H9 (cell line): ENCODE results near the gene TPM4. TPM values are rescaled to one million over a fixed set of nuclear protein-coding genes. Genes with fewer than 3 reads are reported as not detected.

Experiments
- DNase-seq: peaks from one replicate; pipeline ENCODE4 v3.0.0-alpha.2; 2017
- H2AFZ ChIP-seq: one replicate; pipeline ENCODE4 v1.6.1; 2013; ENCODE audit warnings: mild to moderate bottlenecking, low read length, control low read depth, moderate library complexity
- H2AK5ac ChIP-seq: 2 replicates; pipeline ENCODE4 v1.6.1; 2013; ENCODE audit warnings: low read length, control low read depth, mixed read lengths; ENCODE audit not compliant: insufficient read length
- H2BK120ac ChIP-seq: one replicate; pipeline ENCODE4 v1.6.1; 2013; ENCODE audit warnings: low read depth, mild to moderate bottlenecking, low read length, control low read depth, inconsistent platforms; ENCODE audit not compliant: poor library complexity, severe bottlenecking
- H2BK12ac ChIP-seq: 2 replicates; pipeline ENCODE4 v1.6.1; 2013; ENCODE audit warnings: low read length, control low read depth, mixed read lengths, low read depth; ENCODE audit not compliant: insufficient read length
- H2BK15ac ChIP-seq: 2 replicates; pipeline ENCODE4 v1.6.1; 2013; ENCODE audit warnings: low read depth, low read length, control low read depth
- H2BK20ac ChIP-seq: one replicate; pipeline ENCODE4 v1.6.1; 2013; ENCODE audit warnings: low read depth, mild to moderate bottlenecking, low read length, control low read depth, inconsistent platforms; ENCODE audit not compliant: poor library complexity, severe bottlenecking
- H2BK5ac ChIP-seq: 2 replicates; pipeline ENCODE4 v1.6.1; 2013; ENCODE audit warnings: low read length, control low read depth, mixed read lengths; ENCODE audit not compliant: insufficient read length
- H3K14ac ChIP-seq: 2 replicates; pipeline ENCODE4 v1.6.1; 2013; ENCODE audit warnings: low read length, control low read depth; ENCODE audit not compliant: insufficient read depth
- H3K18ac ChIP-seq: 2 replicates; pipeline ENCODE4 v1.6.1; 2013; ENCODE audit warnings: low read depth, mild to moderate bottlenecking, mixed read lengths, low read length, control low read depth; ENCODE audit not compliant: insufficient read length
- H3K23ac ChIP-seq: 2 replicates; pipeline ENCODE4 v1.6.1; 2013; ENCODE audit warnings: low read length, control low read depth, mixed read lengths, low read depth; ENCODE audit not compliant: insufficient read length
- H3K23me2 ChIP-seq: 2 replicates; pipeline ENCODE4 v1.6.1; 2013; ENCODE audit warnings: low read depth, mild to moderate bottlenecking, mixed read lengths, low read length, control low read depth; ENCODE audit not compliant: insufficient read length, poor library complexity, severe bottlenecking
- H3K27ac ChIP-seq: 2 replicates; pipeline ENCODE4 v1.5.1; 2013; ENCODE audit warnings: low read length, control low read depth, mixed read lengths, low read depth; ENCODE audit not compliant: insufficient read length
- H3K27me3 ChIP-seq: 2 replicates; pipeline ENCODE4 v1.6.1; 2013; ENCODE audit warnings: low read length, control low read depth, inconsistent platforms; ENCODE audit not compliant: insufficient read depth
- H3K4ac ChIP-seq: 2 replicates; pipeline ENCODE4 v1.6.1; 2013; ENCODE audit warnings: low read depth, mild to moderate bottlenecking, control low read depth, inconsistent platforms, low read length, moderate library complexity
- H3K4me1 ChIP-seq: 2 replicates; pipeline ENCODE4 v1.6.1; 2013; ENCODE audit warnings: low read length, control low read depth, inconsistent platforms; ENCODE audit not compliant: insufficient read depth
- H3K4me2 ChIP-seq: 2 replicates; pipeline ENCODE4 v1.6.1; 2013; ENCODE audit warnings: low read length, control low read depth, mixed read lengths; ENCODE audit not compliant: insufficient read length, insufficient read depth
- H3K56ac ChIP-seq: 2 replicates; pipeline ENCODE4 v1.6.1; 2013; ENCODE audit warnings: low read depth, mild to moderate bottlenecking, mixed read lengths, low read length, control low read depth; ENCODE audit not compliant: insufficient read length
- H3K79me1 ChIP-seq: 2 replicates; pipeline ENCODE4 v1.6.1; 2013; ENCODE audit warnings: low read depth, mild to moderate bottlenecking, moderate library complexity, low read length, control low read depth, inconsistent platforms; ENCODE audit not compliant: insufficient read depth, poor library complexity, severe bottlenecking
- H3K79me2 ChIP-seq: 2 replicates; pipeline ENCODE4 v1.6.1; 2013; ENCODE audit warnings: low read length, control low read depth, inconsistent platforms; ENCODE audit not compliant: insufficient read depth
- H3K9ac ChIP-seq: 2 replicates; pipeline ENCODE4 v1.6.1; 2013; ENCODE audit warnings: low read length, control low read depth, mixed read lengths; ENCODE audit not compliant: insufficient read length; ENCODE audit errors: extremely low read depth
- H3K9me3 ChIP-seq: one replicate; pipeline ENCODE4 v1.6.1; 2013; ENCODE audit warnings: low read depth, low read length, inconsistent platforms; ENCODE audit not compliant: control insufficient read depth
- H3T11ph ChIP-seq: one replicate; pipeline ENCODE4 v1.6.1; 2013; ENCODE audit warnings: mild to moderate bottlenecking, low read length, control low read depth, inconsistent platforms
- H4K20me1 ChIP-seq: one replicate; pipeline ENCODE4 v1.6.1; 2013; ENCODE audit not compliant: control insufficient read depth, insufficient read length, insufficient read depth
- H4K5ac ChIP-seq: 2 replicates; pipeline ENCODE4 v1.6.1; 2013; ENCODE audit warnings: low read depth, mild to moderate bottlenecking, mixed read lengths, low read length, control low read depth; ENCODE audit not compliant: insufficient read length
- H4K8ac ChIP-seq: replicated peaks from 2 replicates; pipeline ENCODE4 v1.6.1; 2013; ENCODE audit warnings: low read length, control low read depth, mixed read lengths, low read depth; ENCODE audit not compliant: insufficient read length
- H4K91ac ChIP-seq: 2 replicates; pipeline ENCODE4 v1.6.1; 2013; ENCODE audit warnings: low read depth, mild to moderate bottlenecking, moderate library complexity, mixed read lengths, low read length, control low read depth; ENCODE audit not compliant: insufficient read length
- H3K27ac Mint-ChIP-seq, 3 experiments: 2 replicates in 2 of 3; 3 replicates in 1 of 3; pipeline ENCODE4 v1.8.0; 2020 to 2021; ENCODE audit warnings: mixed read lengths in 3 of 3, mild to moderate bottlenecking in 1 of 3, moderate library complexity in 1 of 3
- H3K27me3 Mint-ChIP-seq: 2 replicates; pipeline ENCODE4 v1.8.0; 2021; ENCODE audit warnings: low read depth, mild to moderate bottlenecking, moderate library complexity, mixed read lengths
- H3K36me3 Mint-ChIP-seq, 3 experiments: 2 replicates in 2 of 3; 3 replicates in 1 of 3; pipeline ENCODE4 v1.8.0; 2020 to 2021; ENCODE audit warnings: low read depth in 3 of 3, mixed read lengths in 3 of 3; ENCODE audit not compliant: insufficient read depth in 1 of 3
- H3K4me1 Mint-ChIP-seq, 2 experiments: 2 replicates each; pipeline ENCODE4 v1.8.0; 2020; ENCODE audit warnings: mixed read lengths in 2 of 2
- H3K4me3 Mint-ChIP-seq, 2 experiments: 2 replicates in 1 of 2; 3 replicates in 1 of 2; pipeline ENCODE4 v1.8.0; 2020 to 2021; ENCODE audit warnings: mild to moderate bottlenecking in 2 of 2, mixed read lengths in 2 of 2, moderate library complexity in 1 of 2
- H3K9me3 Mint-ChIP-seq, 2 experiments: 2 replicates in 1 of 2; 3 replicates in 1 of 2; pipeline ENCODE4 v1.8.0; 2020; ENCODE audit warnings: mild to moderate bottlenecking in 2 of 2, mixed read lengths in 2 of 2, moderate library complexity in 1 of 2
- WGBS: extraction: QIAGEN DNeasy Blood & Tissue Kit; methylation state at CpG from one replicate; pipeline ENCODE4 v1.1.7; 2013; ENCODE audit warnings: missing lambda C conversion rate, low lambda C conversion rate, mixed read lengths; ENCODE audit not compliant: insufficient read length; ENCODE audit errors: extremely low coverage; 5-methylcytosine and 5-hydroxymethylcytosine counted together
- total RNA-seq: library from RNA; stranded (reverse); gene quantifications from 2 replicates; pipeline ENCODE4 v1.2.1, GENCODE V29; 2021
- TF ChIP-seq, protein P1 (sequence below): fragments of 200-600 bp; sonication (generic); conservative IDR thresholded peaks from 3 replicates; pipeline ENCODE4 v1.8.0; 2021; ENCODE audit warnings: antibody characterized with exemption, mild to moderate bottlenecking

TPM4 gene
- total RNA-seq, 1 experiment from 2014 or later, result 431 TPM

DNA sequence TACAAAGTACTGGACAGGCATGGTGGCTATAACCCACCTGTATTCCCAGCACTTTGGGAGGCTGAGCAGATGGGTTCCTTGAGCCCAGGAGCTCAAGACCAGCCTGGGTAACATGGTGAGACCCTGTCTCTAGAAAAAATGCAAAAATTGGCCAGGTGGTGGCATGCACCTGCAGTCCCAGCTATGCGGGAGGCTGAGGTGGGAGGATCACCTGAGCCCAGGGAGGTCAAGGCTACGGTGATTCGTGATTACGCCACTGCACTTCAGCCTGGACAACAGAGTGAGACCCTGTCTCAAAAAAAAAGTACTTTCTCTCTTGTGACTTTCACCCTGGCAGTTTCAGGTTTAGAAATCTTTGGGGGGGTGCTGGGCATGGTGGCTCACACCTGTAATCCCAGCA, 24.2 kb downstream of the TPM4 start:
- H3K79me1 ChIP-seq, result no peaks in the 10 kb centered on the region
- H3K4ac ChIP-seq, result no peak overlapping the region
- no CpG with 5 or more reads among the region's 4 CpGs for WGBS
- Mint-ChIP-seq H3K27me3 (no peaks in the 10 kb centered on the region; the same call in 1 of the 2 replicates), H3K9me3 (no peaks in the 10 kb centered on the region), H3K36me3 (peaks cover 40 to 79% (median 71%) of the 10 kb centered on the region in 3 experiments), H3K27ac (no peak overlapping the region), H3K4me1 (no peaks in the 10 kb centered on the region), H3K4me3 (no peak overlapping the region)
- no peaks in the 10 kb centered on the region for H4K20me1 ChIP-seq
- no peak overlapping the region for H3K9ac ChIP-seq
- H2AK5ac ChIP-seq, result no peak overlapping the region
- no peak overlapping the region for H3K4me2 ChIP-seq
- H4K8ac ChIP-seq, result no peak overlapping the region
- H3T11ph ChIP-seq, result no peak overlapping the region
- H2BK120ac ChIP-seq, result no peak overlapping the region
- no peaks in the 10 kb centered on the region for H3K23me2 ChIP-seq
- H4K91ac ChIP-seq, result no peak overlapping the region
- H3K27me3 ChIP-seq, result no peaks in the 10 kb centered on the region
- no peak overlapping the region for H2BK12ac ChIP-seq
- DNase-seq, result no peak
- no peak overlapping the region for H2BK20ac ChIP-seq
- H2AFZ ChIP-seq, result no peak overlapping the region
- no peak overlapping the region for H3K27ac ChIP-seq
- no peak overlapping the region for H3K56ac ChIP-seq
- no peak overlapping the region for H3K14ac ChIP-seq
- H4K5ac ChIP-seq, result no peak overlapping the region
- no peak overlapping the region for H3K23ac ChIP-seq
- TF ChIP-seq, protein P1, sequence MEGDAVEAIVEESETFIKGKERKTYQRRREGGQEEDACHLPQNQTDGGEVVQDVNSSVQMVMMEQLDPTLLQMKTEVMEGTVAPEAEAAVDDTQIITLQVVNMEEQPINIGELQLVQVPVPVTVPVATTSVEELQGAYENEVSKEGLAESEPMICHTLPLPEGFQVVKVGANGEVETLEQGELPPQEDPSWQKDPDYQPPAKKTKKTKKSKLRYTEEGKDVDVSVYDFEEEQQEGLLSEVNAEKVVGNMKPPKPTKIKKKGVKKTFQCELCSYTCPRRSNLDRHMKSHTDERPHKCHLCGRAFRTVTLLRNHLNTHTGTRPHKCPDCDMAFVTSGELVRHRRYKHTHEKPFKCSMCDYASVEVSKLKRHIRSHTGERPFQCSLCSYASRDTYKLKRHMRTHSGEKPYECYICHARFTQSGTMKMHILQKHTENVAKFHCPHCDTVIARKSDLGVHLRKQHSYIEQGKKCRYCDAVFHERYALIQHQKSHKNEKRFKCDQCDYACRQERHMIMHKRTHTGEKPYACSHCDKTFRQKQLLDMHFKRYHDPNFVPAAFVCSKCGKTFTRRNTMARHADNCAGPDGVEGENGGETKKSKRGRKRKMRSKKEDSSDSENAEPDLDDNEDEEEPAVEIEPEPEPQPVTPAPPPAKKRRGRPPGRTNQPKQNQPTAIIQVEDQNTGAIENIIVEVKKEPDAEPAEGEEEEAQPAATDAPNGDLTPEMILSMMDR, result no peak
- H3K4me1 ChIP-seq, result no peaks in the 10 kb centered on the region
- H2BK5ac ChIP-seq, result no peak overlapping the region
- no peak overlapping the region for H3K18ac ChIP-seq
- H2BK15ac ChIP-seq, result no peak overlapping the region
- H3K9me3 ChIP-seq, result no peaks in the 10 kb centered on the region
- H3K79me2 ChIP-seq, result no peaks in the 10 kb centered on the region
